Trophoblast cell (in vitro differentiated cells and primary cell): ENCODE data around the gene MED26.
A peak's percentile ranks its signal among the peaks of the same experiment; 100 is the strongest.

Experiments
- DNase-seq, 2 donors: peaks; one replicate each; pipeline ENCODE4 v3.0.0-alpha.2; 2016
- H2AFZ ChIP-seq: 2 replicates; pipeline ENCODE4 v1.6.1; 2013; ENCODE audit warnings: low read length, moderate library complexity, mild to moderate bottlenecking; ENCODE audit not compliant: insufficient read depth, poor library complexity
- H2AK5ac ChIP-seq: 2 replicates; pipeline ENCODE4 v1.6.1; 2013; ENCODE audit warnings: mild to moderate bottlenecking, low read length
- H2BK120ac ChIP-seq: 2 replicates; pipeline ENCODE4 v1.6.1; 2013; ENCODE audit warnings: low read length, mild to moderate bottlenecking, moderate library complexity; ENCODE audit not compliant: insufficient read depth, poor library complexity
- H2BK12ac ChIP-seq: 2 replicates; pipeline ENCODE4 v1.6.1; 2013; ENCODE audit warnings: mild to moderate bottlenecking, low read length, moderate library complexity
- H2BK5ac ChIP-seq: 2 replicates; pipeline ENCODE4 v1.6.1; 2013; ENCODE audit warnings: low read length, low read depth, moderate library complexity, mild to moderate bottlenecking; ENCODE audit not compliant: poor library complexity
- H3K14ac ChIP-seq: 2 replicates; pipeline ENCODE4 v1.6.1; 2013; ENCODE audit warnings: mild to moderate bottlenecking, low read length
- H3K18ac ChIP-seq: 2 replicates; pipeline ENCODE4 v1.6.1; 2013; ENCODE audit warnings: mild to moderate bottlenecking, low read length
- H3K23ac ChIP-seq: 2 replicates; pipeline ENCODE4 v1.6.1; 2013; ENCODE audit warnings: low read length
- H3K27ac ChIP-seq: 2 replicates; pipeline ENCODE4 v1.5.1; 2013; ENCODE audit warnings: low read depth, mild to moderate bottlenecking, inconsistent platforms, low read length, moderate library complexity
- H3K27me3 ChIP-seq: 2 replicates; pipeline ENCODE4 v1.6.1; 2013; ENCODE audit warnings: inconsistent platforms, mild to moderate bottlenecking, low read length, moderate library complexity; ENCODE audit not compliant: insufficient read depth
- H3K36me3 ChIP-seq, 2 experiments: 1 replicate in 1 of 2; 2 replicates in 1 of 2; pipeline ENCODE4 v1.6.1; 2013; ENCODE audit warnings: low read length in 2 of 2, mild to moderate bottlenecking in 2 of 2, moderate library complexity in 1 of 2; ENCODE audit not compliant: insufficient read depth in 2 of 2, control insufficient read depth in 1 of 2
- H3K4ac ChIP-seq: 2 replicates; pipeline ENCODE4 v1.6.1; 2013; ENCODE audit warnings: low read depth, mild to moderate bottlenecking, low read length, moderate library complexity
- H3K4me1 ChIP-seq, 2 experiments: 1 replicate in 1 of 2; 2 replicates in 1 of 2; pipeline ENCODE4 v1.6.1; 2013; ENCODE audit warnings: low read length in 2 of 2, mild to moderate bottlenecking in 2 of 2, moderate library complexity in 1 of 2; ENCODE audit not compliant: insufficient read depth in 2 of 2, control insufficient read depth in 1 of 2
- H3K4me2 ChIP-seq: 2 replicates; pipeline ENCODE4 v1.6.1; 2013; ENCODE audit warnings: inconsistent platforms, mild to moderate bottlenecking, low read length, moderate library complexity
- H3K4me3 ChIP-seq: 2 replicates; pipeline ENCODE4 v1.5.1; 2013; ENCODE audit warnings: mild to moderate bottlenecking, low read depth, low read length, inconsistent platforms
- H3K79me1 ChIP-seq: one replicate; pipeline ENCODE4 v1.6.1; 2013; ENCODE audit warnings: low read length
- H3K79me2 ChIP-seq: 2 replicates; pipeline ENCODE4 v1.6.1; 2013; ENCODE audit warnings: low read length, mild to moderate bottlenecking; ENCODE audit not compliant: control insufficient read depth, insufficient read depth, poor library complexity
- H3K9ac ChIP-seq: 2 replicates; pipeline ENCODE4 v1.6.1; 2013; ENCODE audit warnings: mild to moderate bottlenecking, low read length
- H3K9me3 ChIP-seq: 2 replicates; pipeline ENCODE4 v1.6.1; 2013; ENCODE audit warnings: low read depth, mild to moderate bottlenecking, control low read depth, inconsistent platforms, low read length; ENCODE audit not compliant: insufficient read depth
- H4K12ac ChIP-seq: 2 replicates; pipeline ENCODE4 v1.6.1; 2013; ENCODE audit warnings: low read depth, mild to moderate bottlenecking, low read length, moderate library complexity
- H4K8ac ChIP-seq: 2 replicates; pipeline ENCODE4 v1.6.1; 2013; ENCODE audit warnings: low read depth, mild to moderate bottlenecking, low read length, moderate library complexity
- H4K91ac ChIP-seq: one replicate; pipeline ENCODE4 v1.6.1; 2013; ENCODE audit warnings: low read depth, mild to moderate bottlenecking, low read length, moderate library complexity
- WGBS: extraction: QIAGEN DNeasy Blood & Tissue Kit; methylation state at CpG from one replicate; pipeline ENCODE4 v1.1.7; 2013; ENCODE audit warnings: missing lambda C conversion rate; ENCODE audit not compliant: insufficient read length, insufficient coverage; ENCODE audit errors: extremely low coverage; 5-methylcytosine and 5-hydroxymethylcytosine counted together

Gene MED26

GRCh38 chr19:16562608-16563025 is 65.4 kb downstream of the MED26 start:
- no peak for DNase-seq
- Histone ChIP-seq H3K9me3 (no peaks in the 10 kb centered on the region), H4K91ac (no peak overlapping the region), H3K4me3 (no peak overlapping the region), H2BK5ac (no peak overlapping the region), H3K4me1 (no peaks in the 10 kb centered on the region), H3K14ac (no peak overlapping the region), H2BK120ac (no peak overlapping the region), H3K4ac (no peak overlapping the region), H2BK12ac (no peak overlapping the region), H4K8ac (no peak overlapping the region), H3K79me2 (no peaks in the 10 kb centered on the region), H4K12ac (no peak overlapping the region), H2AK5ac (no peak overlapping the region), H3K36me3 (peaks cover 54 to 67% of the 10 kb centered on the region in 2 experiments), H3K23ac (no peak overlapping the region), H3K18ac (no peak overlapping the region), H3K4me2 (no peak overlapping the region), H3K79me1 (no peaks in the 10 kb centered on the region), H3K9ac (no peak overlapping the region), H3K27me3 (no peaks in the 10 kb centered on the region), H2AFZ (no peak overlapping the region), H3K27ac (no peak overlapping the region)
- WGBS, result no CpG with 5 or more reads among the region's 6 CpGs

- Histone ChIP-seq H4K12ac (no peak overlapping the region), H3K27me3 (no peaks in the 10 kb centered on the region), H2BK120ac (no peak overlapping the region), H3K79me2 (no peaks in the 10 kb centered on the region), H3K9me3 (peaks cover 1% of the 10 kb centered on the region), H3K4me2 (no peak overlapping the region), H4K91ac (no peak overlapping the region), H2BK12ac (no peak overlapping the region), H3K9ac (no peak overlapping the region), H3K79me1 (no peaks in the 10 kb centered on the region), H3K4me1 (no peaks in the 10 kb centered on the region), H4K8ac (no peak overlapping the region), H3K4me3 (no peak overlapping the region), H3K36me3 (peaks cover 52 to 67% of the 10 kb centered on the region in 2 experiments), H2AK5ac (no peak overlapping the region), H2AFZ (no peak overlapping the region), H2BK5ac (no peak overlapping the region), H3K18ac (peak overlapping the region; percentile 59), H3K27ac (no peak overlapping the region), H3K23ac (no peak overlapping the region), H3K4ac (no peak overlapping the region), H3K14ac (no peak overlapping the region)
- no CpG with 5 or more reads among the region's 8 CpGs for WGBS
- DNase-seq, result no peak
Observed at GRCh38 chr19:16561382-16561781, 66.6 kb downstream of the MED26 start.

- no peak overlapping the region for H3K23ac ChIP-seq
- no peak overlapping the region for H4K8ac ChIP-seq
- no peak overlapping the region for H3K4ac ChIP-seq
- H4K12ac ChIP-seq, result no peak overlapping the region
- no peak overlapping the region for H2BK5ac ChIP-seq
- H2AFZ ChIP-seq, result no peak overlapping the region
- no peak overlapping the region for H2BK12ac ChIP-seq
- peaks cover 51 to 71% of the 10 kb centered on the region in 2 experiments for H3K36me3 ChIP-seq
- no peak overlapping the region for H2AK5ac ChIP-seq
- H2BK120ac ChIP-seq, result no peak overlapping the region
- H3K9me3 ChIP-seq, result peaks cover 1% of the 10 kb centered on the region
- no peak overlapping the region for H3K14ac ChIP-seq
- no peaks in the 10 kb centered on the region for H3K79me1 ChIP-seq
- no CpG with 5 or more reads among the region's 10 CpGs for WGBS
- H3K27ac ChIP-seq, result no peak overlapping the region
- H3K27me3 ChIP-seq, result no peaks in the 10 kb centered on the region
- H3K4me2 ChIP-seq, result no peak overlapping the region
- H3K18ac ChIP-seq, result no peak overlapping the region
- no peak overlapping the region for H4K91ac ChIP-seq
- no peak for DNase-seq
- H3K9ac ChIP-seq, result no peak overlapping the region
- no peaks in the 10 kb centered on the region for H3K4me1 ChIP-seq
- no peak overlapping the region for H3K4me3 ChIP-seq
- no peaks in the 10 kb centered on the region for H3K79me2 ChIP-seq
Observed at GRCh38 chr19:16559780-16560276, 68.2 kb downstream of the MED26 start.

GRCh38 chr19:16554776-16555175 is 73.2 kb downstream of the MED26 start:
- no CpG with 5 or more reads among the region's 8 CpGs for WGBS
- Histone ChIP-seq H4K91ac (no peak overlapping the region), H3K4me3 (no peak overlapping the region), H4K8ac (no peak overlapping the region), H3K4me1 (no peaks in the 10 kb centered on the region), H2BK5ac (no peak overlapping the region), H3K9ac (no peak overlapping the region), H3K4ac (no peak overlapping the region), H3K36me3 (peaks cover 51 to 69% of the 10 kb centered on the region in 2 experiments), H3K79me2 (no peaks in the 10 kb centered on the region), H3K23ac (no peak overlapping the region), H3K27ac (no peak overlapping the region), H2AK5ac (no peak overlapping the region), H2BK120ac (no peak overlapping the region), H3K14ac (no peak overlapping the region), H3K9me3 (peaks cover 1% of the 10 kb centered on the region), H2AFZ (no peak overlapping the region), H3K18ac (no peak overlapping the region), H2BK12ac (no peak overlapping the region), H3K79me1 (no peaks in the 10 kb centered on the region), H3K27me3 (no peaks in the 10 kb centered on the region), H4K12ac (no peak overlapping the region), H3K4me2 (no peak overlapping the region)
- DNase-seq, result no peak
